H1 (cell line): ENCODE measurements around the gene PTN. TPM values are rescaled to one million over a fixed set of nuclear protein-coding genes. Genes with fewer than 3 reads are reported as not detected.

Experiments used
- EGR1 ChIP-seq: IDR thresholded peaks from 2 replicates; pipeline ENCODE4 v1.6.1; 2011; ENCODE audit warnings: low read depth, low read length, borderline replicate concordance
- KDM1A ChIP-seq: fragments of 200-600, 300-600 bp; sonication (generic); IDR thresholded peaks from 2 replicates; pipeline ENCODE4 v1.7.1; 2016; ENCODE audit warnings: mild to moderate bottlenecking, low read length, borderline replicate concordance
- PHF8 ChIP-seq: fragments of 200-600 bp; sonication (generic); conservative IDR thresholded peaks from 2 replicates; pipeline ENCODE4 v1.7.1; 2012; ENCODE audit warnings: low read depth, mild to moderate bottlenecking, inconsistent platforms, low read length, moderate library complexity
- RFX5 ChIP-seq: IDR thresholded peaks from 2 replicates; pipeline ENCODE4 v1.6.1; 2011; ENCODE audit warnings: low read depth, low read length, improper control_type of control experiment, borderline replicate concordance
- RNF2 ChIP-seq: fragments of 200-900, 300-1000 bp; sonication (generic); IDR thresholded peaks from 2 replicates; pipeline ENCODE4 v1.7.1; 2016; ENCODE audit warnings: borderline replicate concordance, low read depth, mild to moderate bottlenecking, antibody characterized with exemption, low read length; ENCODE audit not compliant: poor library complexity, severe bottlenecking; ENCODE audit errors: missing control alignments
- TAF7 ChIP-seq: optimal IDR thresholded peaks from 2 replicates; pipeline ENCODE3; 2011; ENCODE audit warnings: low read depth, mild to moderate bottlenecking, inconsistent platforms, low read length, moderate library complexity, borderline replicate concordance
- polyA plus RNA-seq, 7 experiments: library from polyadenylated mRNA; depleted of rRNA in 3 of 7; stranded (reverse) in 5 of 7; unstranded in 2 of 7; fragments of >200 nt in 5 of 7; fragments of 200-250 nt in 2 of 7; gene quantifications; 1 replicate in 5 of 7; 2 replicates in 1 of 7; 4 replicates in 1 of 7; pipeline versions ENCODE4 v1.2.1 to v1.2.3, GENCODE V29; 2011 to 2013; ENCODE audit warnings: missing spikeins in 2 of 7, mixed read lengths in 2 of 7
- total RNA-seq: library from RNA; stranded (reverse); fragmentation: NEBNext Ultra II Directional; extraction: Animal tissue kit (Norgen Biotek cat#: 25700); gene quantifications from 2 replicates; pipeline ENCODE4 v1.2.1, GENCODE V29; 2021

Gene PTN
- total and polyA plus RNA-seq, 2 of the 8 experiments (the other 6 are each of a cell fraction or from before 2014, with no cell fraction given) = 23.1 to 27.8 TPM

GRCh38 chr7:137351941-137352340, 8.4 kb upstream of the PTN start (continued):
- TF ChIP-seq TAF7 (no peak), RNF2 (no peak), RFX5 (no peak), PHF8 (no peak), EGR1 (no peak), KDM1A (no peak)
